B cell (primary cell): Measurements from ENCODE around the gene CDC25A. TPM values are rescaled to one million over a fixed set of nuclear protein-coding genes. Genes with fewer than 3 reads are reported as not detected.

Experiments
- ATAC-seq: fragments of 200-7000 bp; cut with Tn5 transposase; one replicate; pipeline ENCODE4 v1.10.0; 2021; ENCODE audit warnings: low read depth, mild to moderate bottlenecking, moderate number of reproducible peaks, moderate library complexity
- CTCF ChIA-PET: fragments of 350-600 bp; sonication (Branson Sonifier 250); formaldehyde crosslinking; loops from one replicate; lab custom pipeline; 2021; ENCODE audit warnings: antibody characterized with exemption, inconsistent platforms; lab: Charles Lee
- POLR2A ChIA-PET: fragments of 350-600 bp; sonication (Branson Sonifier 250); formaldehyde crosslinking; loops from one replicate; lab custom pipeline; 2021; ENCODE audit warnings: antibody characterized with exemption; lab: Charles Lee
- DNase-seq: peaks from one replicate; pipeline ENCODE4 v3.0.0; 2013
- H2AFZ ChIP-seq: 2 replicates; pipeline ENCODE4 v1.6.1; 2012; ENCODE audit warnings: mild to moderate bottlenecking, low read depth, low read length; ENCODE audit not compliant: insufficient read depth, poor library complexity, severe bottlenecking
- H3K27ac ChIP-seq, 2 donors: 1 replicate in 1 of 2; 2 replicates in 1 of 2; pipeline ENCODE4 v1.5.1; 2012 to 2013; ENCODE audit warnings: low read length in 2 of 2, mild to moderate bottlenecking in 2 of 2, moderate library complexity in 1 of 2
- H3K27me3 ChIP-seq, 4 experiments: fragments of 200-600 bp in 1 of 4; sonication (generic) in 1 of 4; replicated peaks in 1 of 4; 1 replicate in 2 of 4; 2 replicates in 2 of 4; pipeline versions ENCODE4 v1.6.1 to v1.7.0; 2013 to 2016; ENCODE audit warnings: low read length in 3 of 4, mild to moderate bottlenecking in 2 of 4, mixed read lengths in 1 of 4, moderate library complexity in 1 of 4; ENCODE audit not compliant: insufficient read depth in 4 of 4, control insufficient read depth in 3 of 4; ENCODE audit errors: control extremely low read depth in 1 of 4
- H3K36me3 ChIP-seq, 2 experiments: replicated peaks in 1 of 2; 1 replicate in 1 of 2; 2 replicates in 1 of 2; pipeline versions ENCODE4 v1.6.1 to v1.7.1; 2013; ENCODE audit warnings: low read length in 1 of 2; ENCODE audit not compliant: insufficient read depth in 2 of 2, control insufficient read depth in 1 of 2; ENCODE audit errors: control extremely low read depth in 1 of 2, extremely low read depth in 1 of 2
- H3K4me1 ChIP-seq, 2 donors: fragments of 200-600 bp in 1 of 2; sonication (generic) in 1 of 2; 1 replicate in 1 of 2; 2 replicates in 1 of 2; pipeline versions ENCODE4 v1.5.1 to v1.6.1; 2013 to 2017; ENCODE audit warnings: low read length in 2 of 2; ENCODE audit not compliant: control insufficient read depth in 2 of 2, insufficient read depth in 2 of 2
- H3K4me2 ChIP-seq: replicated peaks from 2 replicates; pipeline ENCODE3; 2012; ENCODE audit warnings: mild to moderate bottlenecking, low read depth, low read length; ENCODE audit not compliant: poor library complexity, severe bottlenecking
- H3K4me3 ChIP-seq, 5 experiments: fragments of 200-600 bp in 1 of 5; sonication (generic) in 1 of 5; 1 replicate in 3 of 5; 2 replicates in 2 of 5; pipeline versions ENCODE4 v1.5.1 to v1.7.0; 2011 to 2016; ENCODE audit warnings: low read length in 4 of 5, mild to moderate bottlenecking in 4 of 5, low read depth in 2 of 5, control low read depth in 1 of 5, moderate library complexity in 1 of 5; ENCODE audit not compliant: insufficient read depth in 1 of 5; ENCODE audit errors: control extremely low read depth in 1 of 5, extremely low read depth in 1 of 5
- H3K79me2 ChIP-seq: fragments of 200-600 bp; sonication (generic); one replicate; pipeline ENCODE4 v1.6.0; 2016; ENCODE audit warnings: low read length; ENCODE audit not compliant: control insufficient read depth, insufficient read depth
- H3K9ac ChIP-seq: fragments of 200-600 bp; sonication (generic); 2 replicates; pipeline ENCODE4 v1.6.1; 2017; ENCODE audit warnings: mild to moderate bottlenecking, low read length, moderate library complexity
- H3K9me3 ChIP-seq, 3 donors: one replicate each; pipeline versions ENCODE4 v1.6.1 to v1.7.1; 2013; ENCODE audit warnings: low read length in 2 of 3; ENCODE audit not compliant: control insufficient read depth in 2 of 3, insufficient read depth in 1 of 3; ENCODE audit errors: control extremely low read depth in 1 of 3
- H4K20me1 ChIP-seq: 2 replicates; pipeline ENCODE4 v1.6.0; 2012; ENCODE audit warnings: mild to moderate bottlenecking, low read length; ENCODE audit not compliant: insufficient read depth, control insufficient read depth, poor library complexity, severe bottlenecking
- H3K27ac Mint-ChIP-seq: one replicate; pipeline ENCODE4 v1.8.0; 2021; ENCODE audit warnings: mixed read lengths
- H3K27me3 Mint-ChIP-seq: one replicate; pipeline ENCODE4 v1.8.0; 2021; ENCODE audit warnings: mixed read lengths
- H3K4me1 Mint-ChIP-seq: one replicate; pipeline ENCODE4 v1.8.0; 2021; ENCODE audit warnings: mixed read lengths
- H3K4me3 Mint-ChIP-seq: one replicate; pipeline ENCODE4 v1.8.0; 2021; ENCODE audit warnings: mixed read lengths
- H3K9me3 Mint-ChIP-seq: one replicate; pipeline ENCODE4 v1.8.0; 2022; ENCODE audit warnings: mixed read lengths; ENCODE audit not compliant: insufficient read depth
- EZH2 ChIP-seq: IDR thresholded peaks from 2 replicates; pipeline ENCODE4 v1.6.1; 2012; ENCODE audit warnings: borderline replicate concordance, low read depth, mild to moderate bottlenecking, moderate library complexity, low read length; ENCODE audit not compliant: insufficient read depth, poor library complexity, severe bottlenecking
- WGBS: methylation state at CpG from one replicate; pipeline ENCODE4 v1.1.5; 2013; ENCODE audit warnings: missing lambda C conversion rate; ENCODE audit not compliant: insufficient coverage; 5-methylcytosine and 5-hydroxymethylcytosine counted together
- intact Hi-C: fragments of 100-400 bp; cut with micrococcal nuclease; formaldehyde crosslinking; loops from one replicate; pipeline ENCODE4 v1.10.0; 2022
- polyA plus RNA-seq: library from polyadenylated mRNA; depleted of rRNA; stranded (reverse); fragments of >200 nt; gene quantifications from 2 replicates; pipeline ENCODE4 v1.2.3, GENCODE V29; 2012
- total RNA-seq, 2 donors: library from RNA; stranded (reverse); fragments of 120-200 nt in 1 of 2; gene quantifications; 1 replicate in 1 of 2; 2 replicates in 1 of 2; pipeline versions ENCODE4 v1.2.3 to v1.2.4, GENCODE V29; 2013 to 2022
- TF ChIP-seq, protein P1 (sequence below): fragments of 200-600 bp; IDR thresholded peaks from one replicate; pipeline ENCODE4 v1.8.0; 2022; ENCODE audit warnings: antibody characterized with exemption, mild to moderate bottlenecking

The CDC25A gene
- total and polyA plus RNA-seq, 2 donors (not counting 1 experiment from before 2014, with no cell fraction given) = 0.07 to 0.27 TPM

- Histone ChIP-seq H3K4me1 (no peaks in the 10 kb centered on the region), H3K36me3 (peaks cover 0 to 1% of the 10 kb centered on the region in 2 experiments), H3K4me3 (no peak overlapping the region), H4K20me1 (no peaks in the 10 kb centered on the region), H3K79me2 (no peaks in the 10 kb centered on the region), H3K4me2 (no peak overlapping the region), H3K9ac (no peak overlapping the region), H3K9me3 (no peaks in the 10 kb centered on the region), H3K27me3 (peaks cover 0 to 3% (median 0%) of the 10 kb centered on the region in 4 experiments), H2AFZ (no peak overlapping the region), H3K27ac (no peak overlapping the region)
- no peak overlapping the region for H3K4me3 Mint-ChIP-seq
- H3K9me3 Mint-ChIP-seq = no peaks in the 10 kb centered on the region
- no peak for TF ChIP-seq EZH2
- TF ChIP-seq, protein P1, sequence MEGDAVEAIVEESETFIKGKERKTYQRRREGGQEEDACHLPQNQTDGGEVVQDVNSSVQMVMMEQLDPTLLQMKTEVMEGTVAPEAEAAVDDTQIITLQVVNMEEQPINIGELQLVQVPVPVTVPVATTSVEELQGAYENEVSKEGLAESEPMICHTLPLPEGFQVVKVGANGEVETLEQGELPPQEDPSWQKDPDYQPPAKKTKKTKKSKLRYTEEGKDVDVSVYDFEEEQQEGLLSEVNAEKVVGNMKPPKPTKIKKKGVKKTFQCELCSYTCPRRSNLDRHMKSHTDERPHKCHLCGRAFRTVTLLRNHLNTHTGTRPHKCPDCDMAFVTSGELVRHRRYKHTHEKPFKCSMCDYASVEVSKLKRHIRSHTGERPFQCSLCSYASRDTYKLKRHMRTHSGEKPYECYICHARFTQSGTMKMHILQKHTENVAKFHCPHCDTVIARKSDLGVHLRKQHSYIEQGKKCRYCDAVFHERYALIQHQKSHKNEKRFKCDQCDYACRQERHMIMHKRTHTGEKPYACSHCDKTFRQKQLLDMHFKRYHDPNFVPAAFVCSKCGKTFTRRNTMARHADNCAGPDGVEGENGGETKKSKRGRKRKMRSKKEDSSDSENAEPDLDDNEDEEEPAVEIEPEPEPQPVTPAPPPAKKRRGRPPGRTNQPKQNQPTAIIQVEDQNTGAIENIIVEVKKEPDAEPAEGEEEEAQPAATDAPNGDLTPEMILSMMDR = no peak
- ChIA-PET CTCF (no interaction called here), POLR2A (no interaction called here)
- no peak overlapping the region for H3K27ac Mint-ChIP-seq
- no peak for DNase-seq
- WGBS = 90% methylated on average over 1 of the region's 5 CpGs
- H3K4me1 Mint-ChIP-seq = no peaks in the 10 kb centered on the region
- intact Hi-C loops = no loop called here
- ATAC-seq = no peak
- no peaks in the 10 kb centered on the region for H3K27me3 Mint-ChIP-seq
These were observed 8.2 kb downstream of the CDC25A start for GRCh38 chr3:48180021-48180420.

- POLR2A ChIA-PET = no interaction called here
- Histone ChIP-seq H3K27me3 (no peaks in the 10 kb centered on the region), H3K4me3 (no peak overlapping the region), H3K4me1 (no peaks in the 10 kb centered on the region), H3K79me2 (no peaks in the 10 kb centered on the region), H2AFZ (no peak overlapping the region), H4K20me1 (no peaks in the 10 kb centered on the region), H3K9me3 (no peaks in the 10 kb centered on the region), H3K4me2 (no peak overlapping the region), H3K27ac (no peak overlapping the region), H3K36me3 (peaks cover 0 to 1% of the 10 kb centered on the region in 2 experiments), H3K9ac (no peak overlapping the region)
- Mint-ChIP-seq H3K9me3 (no peaks in the 10 kb centered on the region), H3K27ac (no peak overlapping the region), H3K4me3 (no peak overlapping the region), H3K27me3 (no peaks in the 10 kb centered on the region), H3K4me1 (no peaks in the 10 kb centered on the region)
- intact Hi-C loops = no loop called here
- no peak for TF ChIP-seq EZH2
- TF ChIP-seq, protein P1 = no peak
- DNase-seq (no peak), ATAC-seq (no peak)
- CTCF ChIA-PET = interaction anchor here (1.0 kb wide), 1 partner anchor 17 kb away, joined by 3 read pairs; no protein-coding TSS in a partner anchor
- WGBS = no CpG with 5 or more reads among the region's 2 CpGs
These were observed 10.1 kb downstream of the CDC25A start for GRCh38 chr3:48178072-48178471.
